Dermis microvascular lymphatic vessel endothelial cell (primary cell): ENCODE data around the gene EYS. TPM values are rescaled to one million over a fixed set of nuclear protein-coding genes. Genes with fewer than 3 reads are reported as not detected.
A peak's percentile ranks its signal among the peaks of the same experiment; 100 is the strongest.

Experiments used
- DNase-seq, 2 donors: peaks; one replicate each; pipeline versions ENCODE4 v3.0.0 to v3.0.0-alpha.2; 2010; ENCODE audit warnings: low read depth in 2 of 2
- total RNA-seq: library from RNA; depleted of rRNA; stranded (reverse); fragments of >200 nt; gene quantifications from 2 replicates; pipeline ENCODE4 v1.2.1, GENCODE V29; 2014

The EYS gene
- total RNA-seq, 1 donor from 2014 or later = 0.13 TPM

- peak in 1 of 2 donors; percentile 27 for DNase-seq
Measured at GRCh38 chr6:64330694-64331307, 1376.2 kb downstream of the EYS start.

- no peak for DNase-seq
Measured at GRCh38 chr6:64326939-64327338, 1380.1 kb downstream of the EYS start.

DNA sequence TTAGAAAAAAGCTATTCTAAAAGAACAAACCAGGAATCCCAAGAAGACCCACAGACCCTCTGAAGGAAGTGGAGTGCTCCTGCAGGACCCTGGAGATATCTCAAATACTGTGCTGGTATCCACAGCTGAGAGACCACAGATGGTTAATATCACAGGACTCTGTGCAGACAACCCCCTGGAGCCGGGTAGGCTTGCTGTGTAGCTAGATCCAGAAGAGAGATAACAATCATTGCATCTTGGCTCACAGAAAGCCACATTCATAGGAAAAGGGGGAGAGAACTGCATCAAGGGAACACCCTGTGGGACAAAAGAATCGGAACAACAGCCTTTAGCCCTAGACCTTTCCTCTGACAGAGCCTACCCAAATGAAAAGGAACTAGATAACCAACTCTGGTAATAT, 1381.9 kb downstream of the EYS start:
- no peak for DNase-seq

- DNase-seq = no peak
Measured at GRCh38 chr6:64310214-64310613, 1396.8 kb downstream of the EYS start.

DNA sequence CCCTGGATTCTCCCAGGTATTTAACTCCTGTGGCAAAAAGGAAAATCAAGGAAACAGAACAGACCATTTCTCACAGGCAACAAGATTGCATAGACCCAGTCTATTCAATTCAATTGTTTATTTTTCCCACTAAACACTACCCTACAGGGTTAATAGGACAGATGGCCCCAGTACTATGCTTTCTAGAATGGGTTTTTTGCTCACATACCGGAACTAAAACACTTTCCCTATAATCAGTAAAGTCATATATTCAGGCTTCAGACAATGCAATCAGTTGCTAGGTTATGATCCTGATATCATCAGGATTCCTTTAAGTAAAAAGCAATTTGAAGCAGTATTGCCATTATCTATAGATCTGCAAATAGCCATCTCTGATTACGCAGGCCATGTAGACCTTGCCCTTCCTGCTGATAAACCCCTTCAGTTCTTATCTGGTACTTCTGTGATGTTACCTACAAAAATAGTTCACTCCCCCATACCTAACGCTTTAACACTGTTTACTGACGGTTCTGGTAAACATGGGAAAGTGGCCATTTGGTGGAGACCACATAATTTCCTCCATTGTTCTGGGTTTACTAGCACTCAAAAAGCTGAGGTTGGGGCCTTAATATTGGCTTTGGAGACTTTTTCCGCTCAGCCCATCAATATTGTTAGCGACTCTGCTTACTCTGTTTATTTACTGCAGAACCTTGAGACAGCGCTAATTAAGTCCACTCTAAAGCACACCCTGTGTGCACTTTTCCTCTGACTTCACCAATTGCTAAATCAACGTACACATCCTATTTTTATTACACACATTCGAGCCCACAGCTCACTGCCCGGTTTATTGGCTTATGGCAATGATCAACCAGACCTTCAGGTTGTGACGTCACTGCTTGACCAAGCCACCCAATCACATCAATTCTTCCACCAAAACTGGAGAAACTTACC, 1405.5 kb downstream of the EYS start:
- no peak for DNase-seq

DNA sequence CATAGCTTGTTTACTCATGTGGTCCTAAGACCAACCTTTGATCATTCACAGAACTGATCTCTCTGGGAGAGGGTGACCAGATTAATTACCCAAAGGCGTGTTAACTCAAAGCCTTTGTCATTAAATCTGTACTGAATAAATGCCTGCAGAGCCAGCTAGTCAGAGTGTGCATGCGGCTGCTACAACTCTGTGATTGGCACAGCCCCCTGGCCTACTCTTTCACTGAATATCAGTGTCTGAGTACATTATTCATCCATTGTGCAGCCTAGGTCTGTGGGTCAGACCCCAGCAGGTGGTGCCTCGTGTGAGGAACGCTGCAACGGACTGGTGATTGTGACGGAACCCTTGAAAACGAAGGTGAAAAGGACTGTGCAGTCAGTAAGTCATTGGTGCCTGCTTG, 1407.8 kb downstream of the EYS start:
- DNase-seq = no peak

DNA sequence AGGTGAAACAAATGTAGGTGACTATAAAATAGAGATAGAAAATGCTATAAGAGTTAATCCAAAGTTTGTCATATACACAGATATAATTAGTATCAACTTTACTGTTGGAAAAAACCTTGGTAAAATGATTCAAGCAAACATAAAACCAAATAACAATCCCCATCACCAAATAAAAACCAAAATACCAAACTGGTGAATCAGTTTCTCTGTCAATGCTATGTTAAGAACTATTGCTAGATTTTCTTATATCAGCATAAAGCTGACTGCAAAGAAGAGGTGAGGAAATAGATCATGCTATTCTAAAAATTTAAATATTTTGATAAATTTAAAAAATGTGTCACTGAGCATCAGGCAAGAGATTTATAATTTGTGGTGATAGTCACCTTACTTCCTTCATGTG, 1413.0 kb downstream of the EYS start:
- DNase-seq = no peak

DNA sequence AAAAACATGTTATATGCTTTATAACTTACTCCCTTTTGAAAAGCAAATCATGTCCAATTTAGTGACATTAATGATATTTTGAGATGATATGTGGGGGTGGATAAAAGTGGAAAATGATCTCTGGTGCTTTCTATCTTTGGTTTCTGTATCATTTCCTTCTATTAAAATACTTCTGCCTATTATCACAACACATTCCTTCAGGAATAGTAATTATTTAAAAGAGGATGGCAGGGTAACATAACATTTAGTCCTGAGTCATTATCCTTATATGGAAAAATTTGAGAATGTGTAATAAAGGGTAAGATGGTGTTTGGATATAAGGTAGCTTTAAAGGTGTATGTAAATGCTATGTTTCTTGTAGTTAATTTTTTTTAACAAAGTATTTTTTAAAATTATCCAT, 1413.7 kb downstream of the EYS start:
- no peak for DNase-seq

DNA sequence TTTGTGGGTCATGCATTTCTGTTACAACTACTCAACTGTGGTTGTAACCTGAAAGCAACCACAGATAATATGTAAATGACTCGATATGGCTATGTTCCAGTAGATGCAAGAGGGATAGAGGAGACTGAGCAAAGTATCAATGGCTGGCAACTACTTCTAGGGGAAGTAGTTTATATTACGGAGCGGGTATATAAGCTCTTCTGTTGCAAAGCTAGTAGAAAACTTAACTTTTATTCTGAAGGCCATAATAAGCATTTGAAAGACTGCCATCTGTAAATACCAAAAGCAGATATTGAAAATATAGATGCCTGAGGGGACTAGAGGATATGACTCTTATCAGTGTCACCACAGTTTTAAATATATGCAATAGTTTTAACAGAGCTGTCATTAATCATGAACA, 1416.2 kb downstream of the EYS start:
- no peak for DNase-seq

GRCh38 chr6:64289931-64290330, 1417.1 kb downstream of the EYS start:
- no peak for DNase-seq

DNA sequence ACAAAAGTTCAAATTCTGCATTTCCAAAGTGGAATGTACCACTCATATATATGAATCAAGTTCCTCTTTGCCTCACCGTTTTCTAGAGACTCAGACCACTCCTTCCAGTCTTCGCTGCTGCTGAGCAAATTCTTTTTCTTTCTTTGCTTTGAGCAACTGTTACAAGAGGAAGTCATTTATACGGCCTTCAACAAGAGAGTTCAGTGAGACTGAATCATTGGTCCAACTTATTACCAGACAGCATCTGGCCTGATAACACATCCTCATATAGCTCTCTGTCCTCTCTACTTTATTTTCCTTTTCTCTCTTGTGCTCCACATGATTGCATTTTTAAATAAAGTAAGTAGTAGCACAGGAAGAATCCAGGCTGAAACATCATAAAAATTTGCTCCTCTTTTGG, 1418.7 kb downstream of the EYS start:
- no peak for DNase-seq

- DNase-seq = no peak
Measured at GRCh38 chr6:64281167-64281566, 1425.9 kb downstream of the EYS start.

DNA sequence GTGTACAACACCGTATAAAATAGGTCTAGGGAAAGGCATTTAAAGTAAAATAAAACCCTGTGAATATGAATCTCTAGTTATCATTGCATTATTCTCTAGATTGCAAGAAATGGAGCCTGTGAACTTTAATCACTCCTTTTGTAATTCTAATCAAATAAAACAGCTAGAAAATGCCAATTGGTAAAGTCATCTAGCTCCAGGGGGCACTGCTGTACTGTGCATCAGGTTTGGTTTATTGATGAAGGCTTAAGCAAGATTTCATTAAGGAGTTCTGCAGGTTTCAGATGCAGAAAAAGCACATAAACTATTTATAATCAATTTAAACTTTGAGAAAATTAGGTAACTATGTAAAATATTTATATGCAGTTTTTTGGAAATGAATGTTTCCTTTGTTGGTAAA, 1426.5 kb downstream of the EYS start:
- peak in 1 of 2 donors; percentile 21 for DNase-seq

GRCh38 chr6:64270083-64270482, 1436.9 kb downstream of the EYS start:
- DNase-seq = no peak

DNA sequence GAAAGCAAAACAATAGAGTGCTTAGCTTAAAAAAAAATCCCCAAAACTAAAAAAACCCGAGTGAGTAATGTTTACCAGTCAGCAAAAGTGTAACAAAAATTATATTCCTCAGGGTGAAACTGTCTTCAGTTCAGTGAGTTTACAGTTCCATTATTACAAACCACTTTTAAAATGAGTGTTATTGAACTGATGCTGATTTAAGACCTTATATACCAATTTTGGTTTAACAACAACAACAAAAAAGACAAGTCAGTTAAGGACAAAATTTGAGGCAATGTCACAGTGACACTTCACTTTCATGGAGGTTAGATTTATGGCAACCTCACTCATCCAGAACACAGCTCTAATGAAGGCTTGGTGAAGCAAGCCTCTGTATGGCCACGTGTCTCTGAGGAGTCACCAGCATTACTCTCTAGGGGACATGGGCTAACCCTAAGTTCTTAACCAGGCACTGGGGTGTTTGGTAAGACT, 1440.6 kb downstream of the EYS start:
- no peak for DNase-seq

DNA sequence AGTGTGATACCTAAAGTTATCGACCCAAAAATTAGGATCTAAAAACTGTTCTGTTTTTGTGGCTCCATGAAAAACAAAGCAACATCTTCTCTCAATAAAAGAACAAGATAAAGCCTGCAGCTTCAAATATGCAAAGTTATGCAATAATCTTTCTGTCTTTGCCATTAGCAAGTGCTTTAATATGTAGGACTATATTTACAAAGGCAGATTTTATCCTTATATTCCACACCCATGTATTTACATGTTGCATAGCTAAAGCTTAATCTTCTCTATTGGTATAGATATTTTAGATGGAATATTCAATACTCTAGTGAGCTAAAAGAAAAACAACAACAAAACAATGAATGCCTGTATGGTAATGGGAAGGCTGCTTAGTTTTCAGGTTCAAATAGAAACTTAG, 1443.2 kb downstream of the EYS start:
- DNase-seq = no peak

DNA sequence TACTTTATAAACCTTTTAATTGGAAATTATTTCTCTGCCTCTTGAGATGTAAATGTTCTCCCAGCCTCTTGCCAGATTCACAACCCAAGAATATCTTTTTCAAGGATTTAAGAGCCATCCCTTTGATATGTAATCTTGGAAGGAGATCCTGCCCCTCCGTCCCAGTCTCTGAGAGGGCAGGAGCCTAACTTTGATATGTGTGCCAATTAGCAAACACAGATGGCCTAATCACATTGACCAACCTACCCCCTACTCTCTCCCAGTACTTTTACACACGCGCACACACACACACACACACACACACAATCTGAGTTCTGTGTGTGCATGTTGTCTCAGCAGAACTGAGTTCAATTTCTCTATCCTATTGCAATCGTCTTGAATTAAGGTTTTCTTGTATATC, 1447.7 kb downstream of the EYS start:
- no peak for DNase-seq

DNA sequence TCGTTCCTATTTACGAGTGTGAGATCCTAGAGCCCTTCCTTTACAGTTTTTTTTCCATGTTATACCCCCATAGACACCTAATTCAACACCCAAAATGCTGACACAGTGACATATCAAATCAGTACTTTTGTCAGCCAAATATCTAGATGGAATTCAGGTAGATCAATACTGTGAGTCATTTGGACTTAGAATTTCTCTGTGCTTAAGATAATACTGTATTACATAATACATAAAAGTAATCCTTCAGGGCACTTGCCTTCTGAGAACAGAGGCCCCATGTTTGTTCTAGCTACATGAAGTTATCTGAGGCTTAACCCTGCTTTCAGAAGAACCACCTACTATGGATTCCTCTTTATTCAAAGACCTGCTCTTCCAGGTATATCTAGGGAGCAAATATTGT, 1448.3 kb downstream of the EYS start:
- DNase-seq = no peak

DNA sequence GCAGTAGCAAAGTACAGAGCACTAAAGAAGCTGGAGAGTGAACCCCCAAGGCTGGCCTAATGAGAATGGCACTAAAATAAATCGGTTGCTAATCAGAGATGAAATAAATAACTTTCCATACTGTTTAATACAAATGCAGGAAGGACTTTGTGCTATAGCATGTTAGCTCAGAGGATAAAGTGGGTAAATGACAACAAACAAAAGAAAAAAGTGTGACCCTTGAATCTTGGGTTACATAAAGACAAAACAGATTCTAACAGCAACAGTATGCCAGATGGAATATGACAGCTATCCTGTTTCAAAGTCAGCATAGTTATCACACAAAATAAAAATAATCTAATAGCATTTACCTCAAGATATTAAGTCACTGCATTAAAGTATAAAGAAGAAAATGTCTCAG, 1448.7 kb downstream of the EYS start:
- DNase-seq = no peak

DNA sequence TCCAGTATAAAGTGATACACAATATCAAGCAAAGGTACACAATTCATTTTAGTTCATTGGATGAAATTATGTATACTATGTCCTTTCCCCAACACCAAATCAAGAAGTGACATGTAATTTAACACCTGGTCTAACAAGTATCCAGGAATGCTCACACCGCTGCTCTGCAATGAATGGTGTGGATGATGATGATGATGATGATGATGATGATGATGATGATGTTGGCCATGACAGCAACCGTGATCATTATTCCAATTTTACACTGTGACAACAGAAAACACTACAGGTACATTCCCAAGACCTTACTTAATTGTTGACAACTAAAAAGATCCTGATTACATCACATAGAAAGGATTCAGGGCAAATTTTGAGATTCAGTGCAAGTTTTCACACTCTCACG, 1449.4 kb downstream of the EYS start:
- no peak for DNase-seq

- no peak for DNase-seq
Measured at GRCh38 chr6:64256483-64256882, 1450.5 kb downstream of the EYS start.

DNA sequence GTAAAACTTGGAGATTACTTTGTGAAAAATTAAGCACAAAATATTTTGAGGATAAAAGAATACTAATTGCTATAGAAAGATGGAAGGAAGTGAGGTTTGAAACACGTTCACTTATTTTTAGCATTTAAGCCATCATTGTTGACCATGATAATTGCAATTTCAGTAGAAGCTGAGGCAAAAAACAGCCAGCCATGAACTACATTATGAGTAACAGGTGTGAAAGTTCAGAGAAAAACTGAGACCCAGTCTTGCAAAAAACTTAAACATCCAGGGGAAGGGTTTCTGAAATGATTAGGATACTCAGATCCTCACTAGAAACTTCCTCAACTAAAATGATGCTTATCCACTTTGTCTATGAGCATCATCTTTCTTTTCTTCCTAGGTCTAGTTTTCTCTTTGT, 1452.0 kb downstream of the EYS start:
- no peak for DNase-seq

DNA sequence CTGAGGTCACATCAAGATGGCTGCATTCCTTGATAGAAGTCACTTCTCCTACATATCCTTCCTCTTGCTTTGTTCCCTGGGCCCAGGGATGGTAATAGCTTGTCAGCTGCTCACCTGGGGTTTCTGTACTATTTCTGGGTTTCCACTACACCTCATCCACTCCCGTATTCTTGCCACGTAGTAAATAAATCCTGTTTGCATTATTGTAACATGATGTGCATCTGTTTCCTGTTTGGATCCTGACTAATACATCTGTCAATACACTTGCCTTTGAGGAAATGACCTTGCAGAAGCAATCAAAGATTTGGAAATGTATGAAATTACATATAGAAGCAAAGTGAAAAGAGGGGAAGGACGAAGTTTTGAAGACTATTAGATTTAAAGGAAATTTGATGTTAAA, 1452.5 kb downstream of the EYS start:
- peak in 1 of 2 donors; percentile 14 for DNase-seq
